ENCODE data around the gene ADGRF1.
"Not testable (repeated sequence)": the region's sequence is repeated elsewhere in the genome, so short reads cannot be mapped to it uniquely, and the experiment has no call there.

The ADGRF1 gene

DNA sequence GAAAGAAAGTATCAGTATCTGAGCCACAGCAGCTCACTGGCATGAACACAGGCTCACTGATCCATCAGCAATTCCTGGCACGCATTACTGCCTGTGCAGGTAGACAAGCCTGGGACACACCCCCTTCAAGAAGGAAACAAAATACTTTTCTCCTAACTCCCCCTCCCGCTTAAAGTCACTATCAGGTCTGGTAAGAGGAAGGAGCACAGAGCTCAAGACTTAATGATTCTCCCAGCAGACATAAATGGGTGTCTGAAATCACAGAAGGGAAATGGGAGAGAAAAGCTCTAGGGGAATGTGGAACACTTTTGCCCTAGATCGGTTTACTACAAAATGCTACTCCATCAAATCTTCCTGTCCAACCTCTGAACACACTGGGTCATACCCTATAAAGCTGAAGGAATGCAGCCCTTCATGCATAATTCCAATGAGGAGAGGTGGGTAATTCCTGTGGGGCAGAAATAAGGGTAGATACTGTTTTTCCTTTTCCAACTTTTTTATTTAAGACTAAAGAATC lies at the start of gene ADGRF1:
Gene ADGRF1 (minus strand): TSS at position 58 of the 517 bp plus-strand sequence. CDS start 13,271 bp downstream, outside the sequence.
- no peak for DNase-seq

DNA sequence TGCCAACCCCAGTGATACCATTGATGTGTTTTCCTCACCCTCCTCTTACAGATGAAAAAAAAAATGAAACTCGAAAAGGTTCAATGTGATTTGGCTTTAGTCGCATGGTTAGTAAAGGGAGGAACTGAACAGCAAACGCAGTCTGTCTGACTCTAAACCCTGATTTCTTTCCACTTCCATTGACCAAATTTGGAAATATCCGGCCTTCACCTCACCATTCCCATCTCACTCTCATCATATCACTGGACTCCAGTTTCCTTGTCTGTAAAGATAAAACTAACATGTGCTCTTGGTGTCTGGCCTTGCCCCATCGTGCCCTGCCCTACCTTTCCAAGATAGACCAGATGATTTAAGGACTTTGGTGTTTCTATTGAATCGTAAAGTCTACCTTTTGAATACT lies 48.7 kb upstream of the ADGRF1 start:
- DNase-seq = no peak

DNA sequence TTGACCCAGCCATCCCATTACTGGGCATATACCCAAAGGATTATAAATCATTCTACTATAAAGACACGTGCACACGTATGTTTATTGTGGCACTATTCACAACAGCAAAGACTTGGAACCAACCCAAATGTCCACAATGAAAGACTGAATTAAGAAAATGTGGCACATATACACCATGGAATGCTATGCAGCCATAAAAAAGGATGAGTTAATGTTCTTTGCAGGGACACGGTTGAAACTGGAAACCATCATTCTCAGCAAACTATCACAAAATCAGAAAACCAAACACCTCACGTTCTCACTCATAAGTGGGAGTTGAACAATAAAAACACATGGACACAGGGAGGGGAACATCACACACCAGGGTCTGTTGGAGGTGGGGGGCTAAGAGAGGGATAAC lies 47.3 kb upstream of the ADGRF1 start:
- not testable (repeated sequence) for DNase-seq

DNA sequence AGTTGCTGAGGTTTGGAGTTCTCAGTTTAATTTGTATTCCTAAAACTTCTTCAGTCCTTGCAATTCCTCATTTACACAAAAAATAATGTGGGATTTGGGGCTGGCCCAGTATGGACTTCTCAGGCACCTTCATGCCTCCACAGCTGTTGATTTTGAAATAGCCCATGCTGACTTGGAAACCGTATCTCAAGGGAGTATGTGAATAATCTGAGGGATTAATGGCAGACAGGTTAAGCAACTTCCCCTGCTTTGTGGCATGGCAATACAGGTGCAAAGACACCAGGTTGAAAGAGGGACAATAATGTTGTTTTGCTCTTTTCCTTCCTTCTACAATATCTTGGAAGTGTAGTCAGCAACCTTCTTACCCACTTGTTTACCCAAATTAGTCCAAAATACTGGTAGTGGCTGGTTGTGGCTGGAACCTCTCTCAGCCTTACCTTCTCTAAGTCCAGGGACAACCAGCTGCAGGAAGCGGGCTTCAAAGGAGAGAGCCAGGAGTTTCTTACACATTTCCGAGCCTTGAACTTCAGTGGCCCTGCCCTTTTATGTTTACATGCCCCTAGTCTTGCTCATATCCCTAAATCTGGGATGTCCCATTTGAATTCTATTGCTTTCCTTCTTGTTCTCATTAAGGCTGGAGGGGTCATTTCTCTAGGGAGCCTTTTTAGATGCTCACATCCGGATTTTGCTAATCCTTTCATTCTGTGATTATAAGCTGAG lies 44.1 kb upstream of the ADGRF1 start:
- DNase-seq = no peak

DNA sequence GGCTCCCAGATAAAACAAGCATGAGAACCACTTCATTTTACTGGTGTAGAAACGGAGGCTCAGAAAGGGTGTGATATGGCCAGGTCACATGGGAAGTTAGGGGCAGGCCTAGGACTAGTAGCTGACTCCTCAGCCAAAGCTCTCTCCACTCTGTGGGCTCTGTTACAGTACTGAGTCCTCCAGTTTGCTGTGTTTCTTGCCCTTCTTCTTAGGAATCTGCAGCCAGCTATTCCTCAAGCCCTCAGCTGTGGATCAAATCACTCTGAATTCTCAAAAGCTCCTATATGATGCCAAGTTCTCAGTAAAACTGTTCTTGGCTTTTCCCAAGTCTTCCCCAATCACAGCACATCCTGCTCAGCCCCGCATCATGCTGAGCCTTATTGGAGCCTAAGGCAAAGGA lies 42.5 kb upstream of the ADGRF1 start:
- DNase-seq = no peak

DNA sequence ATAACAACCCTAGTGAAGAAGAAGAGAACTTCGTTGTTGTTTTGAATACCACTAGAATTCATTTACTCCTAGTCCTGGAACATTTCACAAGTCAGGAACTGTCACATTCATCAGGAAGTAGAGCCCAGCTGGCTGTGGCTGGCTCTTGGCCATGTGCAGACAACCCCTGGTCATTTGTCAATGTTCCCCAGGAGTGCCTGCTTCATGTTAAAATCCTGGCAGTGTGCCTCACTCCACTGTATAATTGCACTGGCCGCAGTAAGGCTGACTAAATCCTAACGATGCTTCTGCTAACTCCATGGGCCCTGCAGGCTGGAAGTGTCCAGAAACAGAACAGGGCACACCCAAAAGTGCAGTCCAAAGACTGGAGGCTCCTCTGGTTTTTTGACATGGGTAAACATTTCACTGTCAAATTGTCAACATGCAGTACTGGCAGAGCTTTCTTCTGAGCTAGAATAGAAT lies 41.5 kb upstream of the ADGRF1 start:
- DNase-seq = no peak

DNA sequence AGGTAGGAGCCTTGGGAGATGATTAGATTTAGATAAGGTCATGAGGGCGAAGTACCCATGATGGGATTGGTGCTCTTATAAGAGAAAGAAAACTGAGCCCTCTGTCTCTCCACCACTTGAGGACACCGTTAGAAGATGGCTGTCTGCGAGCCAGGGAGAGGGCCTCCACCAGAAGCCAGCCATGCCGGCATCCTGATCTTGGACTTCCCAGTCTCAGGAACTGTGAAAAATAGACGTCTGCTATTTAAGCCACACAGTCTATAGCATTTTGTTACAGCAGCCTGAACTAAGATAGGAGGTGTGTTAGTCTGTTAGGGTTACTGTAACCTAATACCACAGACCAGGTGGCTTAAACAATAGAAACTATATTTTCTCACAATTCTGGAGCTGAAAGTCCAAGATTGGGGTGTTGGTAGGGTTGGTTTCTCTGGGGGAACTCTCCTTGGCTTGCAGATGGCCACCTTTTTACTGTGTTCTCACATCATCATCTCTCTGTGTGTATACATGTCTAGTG lies 38.0 kb upstream of the ADGRF1 start:
- DNase-seq = no peak

DNA sequence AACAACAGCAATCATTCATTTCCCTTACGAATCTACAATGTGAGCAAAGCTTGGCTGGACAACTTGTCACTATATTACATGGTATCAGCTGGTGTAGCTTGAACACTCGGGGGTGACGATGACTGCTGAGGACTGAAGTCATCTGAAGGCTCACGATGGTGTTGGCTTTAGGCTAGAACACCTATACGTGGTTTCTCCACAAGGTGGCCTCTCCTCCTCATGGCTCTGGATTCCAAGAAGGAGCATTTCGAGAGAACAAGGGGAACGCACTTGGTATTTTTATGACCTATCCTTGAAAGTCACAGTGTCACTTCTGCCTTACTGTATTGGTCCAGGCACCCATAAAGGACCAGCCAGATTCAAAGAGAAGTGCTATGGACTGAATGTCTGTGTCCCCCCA lies 37.5 kb upstream of the ADGRF1 start:
- no peak for DNase-seq

DNA sequence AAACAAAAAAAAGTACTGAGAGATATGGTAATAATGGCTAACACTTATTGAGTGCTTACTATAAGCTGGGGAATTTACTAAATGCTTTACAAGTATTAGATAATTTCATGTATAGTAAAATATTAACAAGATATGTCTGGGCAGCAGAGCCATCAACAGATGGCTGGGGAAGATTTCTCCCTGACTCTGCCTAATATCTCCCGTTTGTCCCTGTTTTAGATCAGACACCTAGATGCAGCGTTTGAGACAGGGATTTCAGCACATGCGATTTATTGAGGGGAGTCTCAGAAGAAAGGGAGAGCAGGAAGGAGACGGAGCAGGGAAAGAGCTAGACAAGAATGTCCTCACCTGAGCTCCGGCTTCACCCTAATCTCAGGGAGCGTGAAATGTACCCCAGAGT lies 36.9 kb upstream of the ADGRF1 start:
- DNase-seq = no peak

DNA sequence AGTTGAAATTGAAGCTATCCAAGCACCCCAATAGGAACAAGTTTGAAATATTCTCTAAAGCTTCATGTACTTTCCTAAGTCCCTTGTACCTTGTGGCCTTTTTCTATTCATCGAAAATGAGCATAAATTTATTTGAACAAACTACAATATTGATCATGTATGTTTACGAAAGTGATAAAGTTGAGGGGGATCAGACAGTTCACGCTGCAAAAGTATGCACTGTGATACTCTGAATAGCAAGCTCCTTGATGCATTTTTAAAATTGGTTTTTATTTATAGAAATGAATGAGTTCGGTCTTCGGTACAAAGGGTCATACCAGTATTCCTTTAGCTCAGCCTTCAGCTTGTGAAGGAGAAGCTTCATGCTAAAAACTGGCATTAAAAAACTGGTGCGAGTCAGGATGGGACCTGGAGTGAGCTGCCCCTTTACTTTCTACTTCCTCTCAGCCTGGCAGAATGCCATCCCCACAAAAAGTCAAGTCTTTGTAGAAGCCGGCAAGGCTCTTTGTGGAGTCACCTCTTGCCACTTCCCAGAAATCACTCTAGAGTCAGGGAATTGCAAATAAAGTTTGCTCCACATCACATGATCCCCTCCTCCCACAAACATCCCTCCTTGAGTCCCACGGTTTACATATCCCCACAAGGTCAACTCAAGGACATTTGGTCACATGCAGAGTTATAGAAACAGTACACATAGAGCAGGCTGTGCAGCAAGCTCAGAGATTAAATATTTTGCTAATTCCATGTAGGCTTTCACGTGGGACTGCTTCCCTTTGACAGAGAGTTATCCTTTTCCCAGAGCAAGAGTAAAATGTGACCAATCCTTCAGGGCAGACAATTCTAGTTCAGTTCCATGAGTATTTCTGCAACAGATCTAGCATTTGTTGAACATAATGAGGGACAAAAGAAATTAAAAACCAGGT lies 34.6 kb upstream of the ADGRF1 start:
- no peak for DNase-seq

DNA sequence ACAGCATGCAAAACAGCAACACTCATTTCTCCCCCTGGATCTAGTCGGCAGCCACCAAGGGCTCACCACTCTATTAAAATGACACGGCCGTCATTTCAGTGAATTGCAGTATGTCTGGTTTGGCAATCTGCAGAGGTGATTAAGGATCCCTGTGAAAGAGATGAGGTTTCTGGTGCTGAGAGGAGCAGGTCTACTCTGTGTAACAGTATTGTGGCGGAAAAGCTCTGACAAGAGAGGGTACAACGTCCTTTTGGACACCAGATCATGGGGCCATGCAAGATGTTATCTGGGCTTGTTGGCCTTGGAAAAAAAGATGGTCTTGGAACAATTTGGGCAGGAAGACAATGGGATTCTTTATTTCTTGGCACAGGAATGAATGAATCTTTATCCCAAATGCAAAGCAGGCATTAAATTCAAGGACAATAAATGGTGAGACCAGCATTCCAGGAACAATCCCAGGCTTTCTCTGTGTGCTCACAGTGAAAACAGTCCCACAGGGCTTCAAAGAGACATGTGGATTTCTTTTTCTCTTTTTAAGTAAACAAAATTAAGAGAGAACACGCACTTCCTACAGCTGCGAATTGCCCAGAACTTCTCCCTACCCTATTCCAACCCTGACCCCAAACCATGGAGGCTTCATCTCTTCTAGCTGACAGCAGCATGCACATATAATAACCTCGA lies 33.7 kb upstream of the ADGRF1 start:
- no peak for DNase-seq

DNA sequence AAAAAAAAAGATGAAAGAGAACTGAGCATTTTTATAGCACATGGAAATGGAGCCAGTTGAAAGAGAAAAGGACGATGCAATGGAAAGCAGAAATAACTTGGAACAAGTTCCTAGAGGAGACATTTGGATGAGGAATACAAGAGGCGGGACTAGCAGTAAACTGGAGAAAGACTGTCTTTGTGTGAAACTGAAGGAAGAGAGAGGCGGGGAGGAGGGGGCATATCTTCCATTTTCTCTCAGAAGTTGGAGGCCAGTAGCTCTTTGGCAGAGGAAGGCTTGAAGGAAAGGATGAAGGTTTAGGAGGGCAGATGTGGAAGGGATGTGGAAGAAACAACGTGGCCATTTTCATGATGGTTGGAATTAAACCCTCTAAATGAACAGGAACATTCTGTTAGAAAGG lies 33.0 kb upstream of the ADGRF1 start:
- DNase-seq = no peak

DNA sequence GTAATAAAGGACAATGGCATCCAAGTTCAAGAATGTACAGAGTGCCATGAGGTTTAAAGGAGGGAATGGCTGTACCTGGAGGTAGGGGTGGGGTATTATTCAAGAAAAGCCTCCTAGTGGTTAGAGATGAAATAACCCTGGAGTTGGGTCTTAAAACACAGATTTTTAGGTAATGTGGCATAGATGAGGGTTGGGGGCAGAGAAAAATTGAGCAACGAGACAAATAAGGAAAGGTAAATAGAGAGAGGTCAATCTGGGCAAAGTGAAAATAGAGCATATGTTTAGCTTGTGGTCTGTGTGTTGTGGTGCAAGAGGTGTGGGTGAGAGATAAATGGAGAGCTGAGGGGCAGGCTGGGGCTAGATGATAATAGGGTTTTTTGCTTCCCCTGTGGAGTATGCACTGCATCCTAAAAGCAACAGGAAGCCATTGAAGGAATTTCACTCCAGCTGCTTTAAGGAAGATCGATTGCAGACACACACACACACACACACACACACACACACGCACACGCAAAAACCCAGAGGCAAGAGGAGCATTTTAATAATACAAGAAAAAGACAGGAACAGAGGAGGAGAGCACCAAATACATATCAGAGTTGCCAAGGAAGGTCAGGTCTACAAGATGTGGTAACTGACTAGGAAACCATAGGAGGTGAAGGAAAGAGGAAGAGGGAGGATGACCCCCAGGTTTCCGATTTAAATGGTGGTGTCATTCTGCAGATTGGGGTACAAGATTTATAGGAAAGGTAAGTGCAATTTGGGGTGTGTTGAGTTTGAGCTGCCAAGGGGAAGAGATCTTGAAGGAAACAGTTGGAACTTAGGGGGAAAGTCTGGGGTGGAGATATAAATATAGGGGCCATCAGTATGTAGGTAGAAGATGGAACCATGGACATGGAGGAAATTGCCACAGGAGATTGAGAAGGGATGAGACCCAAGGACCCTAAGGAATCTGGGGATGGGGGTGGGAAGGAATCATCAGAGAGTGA lies 31.3 kb upstream of the ADGRF1 start:
- DNase-seq = no peak

DNA sequence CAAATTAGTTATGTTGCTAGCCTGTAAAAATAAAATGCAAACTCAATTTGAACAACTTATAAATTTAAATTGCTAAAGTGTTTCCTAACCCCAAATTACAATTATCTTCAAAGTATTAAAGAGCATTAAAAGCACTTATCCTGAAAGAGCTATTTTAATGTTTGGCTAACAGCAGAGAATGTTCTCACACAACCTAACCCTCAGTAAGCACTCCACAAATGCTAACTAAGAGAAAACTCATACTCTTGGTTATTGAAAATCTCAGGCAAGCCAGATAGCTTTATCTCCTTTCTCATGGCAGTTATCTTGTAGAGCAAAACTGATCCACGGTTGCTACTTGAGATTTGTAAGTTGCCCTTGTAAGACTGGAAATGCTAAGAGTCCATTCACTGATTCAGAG lies 30.5 kb upstream of the ADGRF1 start:
- no peak for DNase-seq

DNA sequence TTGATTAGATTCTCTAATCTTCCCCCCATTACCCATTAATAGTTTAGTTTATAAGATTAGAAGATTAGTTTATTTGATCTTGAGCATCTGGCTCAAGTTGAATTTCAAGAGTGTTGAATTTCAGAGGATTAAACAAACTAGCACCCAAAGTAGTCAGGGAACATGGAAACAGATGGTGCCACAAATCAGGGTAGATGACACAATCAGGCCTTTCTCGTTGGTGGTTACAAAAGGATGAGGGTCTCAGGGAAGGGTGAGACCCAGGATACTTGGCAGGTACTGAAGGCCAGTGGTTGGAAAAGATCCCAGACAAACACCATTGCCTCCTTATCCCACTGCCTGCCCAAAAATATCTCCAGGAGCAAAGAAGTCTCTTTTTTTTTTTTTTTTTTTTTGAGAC lies 29.5 kb upstream of the ADGRF1 start:
- DNase-seq = no peak

DNA sequence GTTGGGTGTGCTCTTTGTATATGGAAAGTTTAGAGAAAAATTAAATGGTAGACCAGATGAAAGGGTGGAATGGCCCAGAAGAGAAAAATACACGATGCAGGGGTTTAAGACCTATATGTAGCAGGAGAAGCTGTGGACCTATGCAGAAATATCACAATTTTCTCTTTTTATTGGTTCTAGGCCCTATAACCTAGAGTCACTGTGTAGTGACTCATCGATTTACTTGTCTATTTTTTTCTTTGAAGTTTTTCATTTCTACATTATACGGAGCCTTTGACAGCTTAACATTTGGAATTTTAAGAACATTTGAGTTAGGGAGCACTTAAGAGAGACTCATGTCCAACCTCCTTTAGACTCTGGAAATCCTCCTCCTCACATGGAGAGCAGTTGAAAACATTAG lies 28.3 kb upstream of the ADGRF1 start:
- DNase-seq = no peak

DNA sequence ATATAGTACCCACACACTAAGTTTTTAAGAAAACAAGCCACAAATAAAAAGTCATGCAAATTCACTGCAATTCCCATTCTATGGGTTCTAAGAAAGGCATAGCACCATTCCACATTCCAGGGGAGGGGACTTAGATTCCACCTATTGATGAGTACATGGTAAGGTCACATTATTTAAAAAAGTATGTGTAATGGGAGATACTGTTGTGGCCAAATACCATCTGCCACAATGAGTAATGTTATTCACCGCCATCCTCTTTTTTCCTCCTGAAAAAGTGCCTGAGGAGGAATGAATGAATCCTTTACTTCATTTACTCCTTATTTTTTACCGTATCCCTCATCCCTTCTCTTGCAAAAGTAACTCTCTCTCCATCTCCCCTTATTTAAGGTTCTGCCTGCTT lies 27.0 kb upstream of the ADGRF1 start:
- no peak for DNase-seq

DNA sequence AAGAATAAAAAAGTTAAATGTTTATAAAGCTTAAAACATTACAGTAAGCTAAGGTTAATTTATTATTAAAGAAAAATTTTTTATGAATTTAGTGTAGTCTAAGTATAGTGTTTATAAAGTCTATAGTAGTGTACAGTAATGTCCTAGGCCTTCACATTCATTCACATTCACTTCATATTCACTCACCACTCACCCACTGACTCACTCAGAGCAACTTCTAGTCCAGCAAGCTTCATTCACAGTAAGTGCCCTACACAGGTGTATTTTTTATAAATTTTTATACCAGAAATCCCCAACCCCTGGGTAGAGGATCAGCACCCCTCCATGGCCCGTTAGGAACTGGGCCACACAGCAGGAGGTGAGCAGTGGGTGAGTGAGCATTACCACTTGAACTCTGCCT lies 24.3 kb upstream of the ADGRF1 start:
- no peak for DNase-seq

DNA sequence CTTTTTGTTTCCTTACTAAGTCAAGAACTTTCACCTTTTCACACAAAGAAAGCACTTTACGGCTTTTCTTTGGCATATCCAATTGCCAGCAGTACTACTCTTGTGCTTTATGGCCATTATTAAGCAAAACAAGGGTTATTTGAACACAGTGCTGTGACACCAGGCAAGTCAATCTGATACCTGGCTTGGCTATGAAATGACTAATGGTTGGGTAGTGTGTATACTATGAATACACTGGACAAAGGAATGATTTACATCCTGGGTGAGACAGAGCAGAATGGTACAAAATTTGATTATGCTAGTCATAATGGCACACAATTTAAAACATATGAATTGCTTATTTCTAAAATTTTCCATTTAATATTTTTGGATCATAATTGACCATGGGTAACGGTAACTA lies 22.1 kb upstream of the ADGRF1 start:
- DNase-seq = no peak

DNA sequence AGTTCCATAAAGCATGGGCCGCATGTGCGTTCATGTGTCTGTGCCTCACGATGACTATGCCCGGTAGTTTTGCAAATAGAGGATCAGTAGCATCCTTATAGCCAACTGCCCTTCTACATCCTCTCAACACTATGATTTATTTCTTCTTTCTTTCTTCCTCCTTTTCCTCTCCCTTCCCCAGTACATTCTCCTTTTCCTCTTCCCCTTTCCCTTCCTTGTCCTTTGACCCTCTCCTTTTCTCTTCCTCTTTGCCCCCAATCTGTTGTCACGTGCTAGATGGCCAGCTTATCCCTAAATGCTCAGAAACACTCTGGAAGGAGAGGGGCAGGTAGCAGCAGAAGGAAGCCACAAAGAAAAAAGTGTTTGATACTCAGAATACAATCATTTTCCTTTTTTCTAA lies 20.2 kb upstream of the ADGRF1 start:
- no peak for DNase-seq
